ENCODE measurements around the gene RGMA.

The RGMA gene

GRCh38 chr15:93088981-93089726, at the start of gene RGMA:
Gene RGMA, minus strand, starts transcription at chr15:93089211. Its CDS starts 279 bp downstream, at chr15:93088932.
- Histone ChIP-seq H2AFZ (ENCODE audit: low read depth) (peak within 1 kb of the TSS; percentile 86), H3K79me2 (ENCODE audit: insufficient read depth, low read depth) (no peaks in the 10 kb centered on the region), H4K20me1 (ENCODE audit: insufficient read depth) (no peaks in the 10 kb centered on the region), H3K27ac (no peak within 1 kb of the TSS), H3K4me2 (peak within 1 kb of the TSS; percentile 73), H3K4me1 (ENCODE audit: low read depth, poor library complexity, severe bottlenecking) (peaks cover 4% of the 10 kb centered on the region), H3K36me3 (ENCODE audit: insufficient read depth) (no peaks in the 10 kb centered on the region), H3K9ac (no peak within 1 kb of the TSS), H3K4me3 (IDR thresholded peaks at IDR 0.05; ENCODE audit: insufficient read depth, low read depth, low read length) (no peak within 1 kb of the TSS), H3K27me3 (ENCODE audit: insufficient read depth, low read depth) (peaks cover 12% of the 10 kb centered on the region; the same call in 1 of the 2 replicates)
- TF ChIP-seq CTCF (conservative IDR thresholded peaks at IDR 0.05; ENCODE audit: low read depth, low read length) = no peak

- Histone ChIP-seq H2AFZ (ENCODE audit: low read depth) (no peak overlapping the region), H3K27ac (no peak overlapping the region), H3K4me1 (ENCODE audit: low read depth, poor library complexity, severe bottlenecking) (no peaks in the 10 kb centered on the region), H3K79me2 (ENCODE audit: insufficient read depth, low read depth) (no peaks in the 10 kb centered on the region), H3K4me3 (IDR thresholded peaks at IDR 0.05; ENCODE audit: insufficient read depth, low read depth, low read length) (no peak overlapping the region), H3K9ac (no peak overlapping the region), H3K4me2 (no peak overlapping the region), H4K20me1 (ENCODE audit: insufficient read depth) (no peaks in the 10 kb centered on the region), H3K27me3 (ENCODE audit: insufficient read depth, low read depth) (no peaks in the 10 kb centered on the region), H3K36me3 (ENCODE audit: insufficient read depth) (no peaks in the 10 kb centered on the region)
- TF ChIP-seq CTCF (conservative IDR thresholded peaks at IDR 0.05; ENCODE audit: low read depth, low read length) = no peak
These were observed 47.6 kb upstream of the RGMA start for GRCh38 chr15:93136606-93137005.

DNA sequence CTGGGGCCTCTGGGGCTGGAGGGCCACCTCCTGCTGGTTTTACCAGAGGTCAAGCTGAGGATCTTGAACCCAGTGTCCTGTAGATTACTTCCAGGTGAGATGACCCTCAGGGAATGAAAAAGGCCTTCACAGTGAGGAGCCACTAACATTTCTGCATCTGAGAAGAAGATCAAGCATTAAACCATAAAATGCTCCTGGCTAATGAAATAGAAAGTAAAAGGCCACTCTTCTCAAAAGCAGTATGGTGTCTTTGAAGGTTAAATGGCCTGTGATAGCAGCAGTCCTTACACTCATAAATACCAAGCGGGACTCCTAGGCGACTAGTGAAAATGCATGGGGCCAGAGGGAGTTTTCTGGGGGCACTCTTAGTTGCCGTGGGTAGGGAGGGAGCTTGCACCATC, 47.0 kb upstream of the RGMA start:
- H4K20me1 ChIP-seq (ENCODE audit: insufficient read depth) = no peaks in the 10 kb centered on the region
- TF ChIP-seq CTCF (conservative IDR thresholded peaks at IDR 0.05; ENCODE audit: low read depth, low read length) = no peak
- H3K4me3 ChIP-seq (IDR thresholded peaks at IDR 0.05; ENCODE audit: insufficient read depth, low read depth, low read length) = no peak overlapping the region
- no peak overlapping the region for H2AFZ ChIP-seq (ENCODE audit: low read depth)
- H3K4me1 ChIP-seq (ENCODE audit: low read depth, poor library complexity, severe bottlenecking) = no peaks in the 10 kb centered on the region
- H3K27me3 ChIP-seq (ENCODE audit: insufficient read depth, low read depth) = no peaks in the 10 kb centered on the region
- no peaks in the 10 kb centered on the region for H3K79me2 ChIP-seq (ENCODE audit: insufficient read depth, low read depth)
- H3K36me3 ChIP-seq (ENCODE audit: insufficient read depth) = no peaks in the 10 kb centered on the region
- no peak overlapping the region for H3K4me2 ChIP-seq
- no peak overlapping the region for H3K9ac ChIP-seq
- H3K27ac ChIP-seq = no peak overlapping the region

GRCh38 chr15:93135459-93135858, 46.4 kb upstream of the RGMA start:
- Histone ChIP-seq H3K9ac (no peak overlapping the region), H3K4me2 (no peak overlapping the region)

More at GRCh38 chr15:93135459-93135858, 46.4 kb upstream of the RGMA start:
- H4K20me1 ChIP-seq (ENCODE audit: insufficient read depth) = no peaks in the 10 kb centered on the region
- no peak overlapping the region for H3K27ac ChIP-seq
- no peak overlapping the region for H3K4me3 ChIP-seq (IDR thresholded peaks at IDR 0.05; ENCODE audit: insufficient read depth, low read depth, low read length)
- no peak overlapping the region for H2AFZ ChIP-seq (ENCODE audit: low read depth)
- no peaks in the 10 kb centered on the region for H3K79me2 ChIP-seq (ENCODE audit: insufficient read depth, low read depth)
- H3K27me3 ChIP-seq (ENCODE audit: insufficient read depth, low read depth) = no peaks in the 10 kb centered on the region
- no peak for TF ChIP-seq CTCF (conservative IDR thresholded peaks at IDR 0.05; ENCODE audit: low read depth, low read length)
- no peaks in the 10 kb centered on the region for H3K4me1 ChIP-seq (ENCODE audit: low read depth, poor library complexity, severe bottlenecking)
- no peaks in the 10 kb centered on the region for H3K36me3 ChIP-seq (ENCODE audit: insufficient read depth)
